Hepatic stellate cell (primary cell): Measurements from ENCODE around the gene FBXO39.
A peak's percentile ranks its signal among the peaks of the same experiment; 100 is the strongest.
"Not testable (repeated sequence)": the region's sequence is repeated elsewhere in the genome, so short reads cannot be mapped to it uniquely, and the experiment has no call there.

Source experiments
- DNase-seq: peaks from one replicate; pipeline ENCODE4 v3.0.0; 2011; ENCODE audit warnings: low spot score

The FBXO39 gene

DNA sequence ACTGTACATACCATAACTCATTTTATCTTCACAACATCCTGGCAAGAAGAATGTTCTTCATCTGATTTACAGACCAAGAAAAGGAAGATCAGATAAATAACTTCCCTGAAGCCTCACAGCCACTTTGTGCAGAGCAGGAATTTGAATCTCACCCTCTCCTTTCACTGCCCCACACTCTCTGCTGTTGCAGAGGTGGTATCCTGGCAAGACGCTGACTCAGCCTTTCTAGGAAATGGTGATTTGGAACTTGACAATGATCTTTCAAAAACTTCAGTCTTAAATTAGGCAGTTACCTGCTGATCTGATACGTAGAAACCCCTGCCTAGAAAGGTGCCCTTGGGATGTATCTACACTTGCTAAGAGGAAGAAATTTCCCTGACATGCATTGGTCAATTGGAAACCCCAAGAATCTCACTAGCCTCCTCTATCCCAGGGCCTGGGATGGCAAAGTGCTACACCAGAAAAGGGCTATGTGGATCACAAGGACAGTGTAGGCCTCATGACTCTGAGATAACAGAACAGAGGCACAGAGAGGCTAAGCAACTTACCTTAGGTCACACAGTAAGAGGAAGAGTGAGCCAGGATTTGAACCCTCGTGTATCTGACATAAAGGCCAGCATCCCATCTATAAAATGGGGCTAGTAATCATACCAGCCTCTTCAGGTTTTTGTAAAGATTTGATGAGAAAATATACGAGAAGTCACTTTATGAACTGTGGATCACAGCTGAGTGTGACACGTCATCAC is 17.9 kb downstream of the FBXO39 start:
- DNase-seq: no peak

DNA sequence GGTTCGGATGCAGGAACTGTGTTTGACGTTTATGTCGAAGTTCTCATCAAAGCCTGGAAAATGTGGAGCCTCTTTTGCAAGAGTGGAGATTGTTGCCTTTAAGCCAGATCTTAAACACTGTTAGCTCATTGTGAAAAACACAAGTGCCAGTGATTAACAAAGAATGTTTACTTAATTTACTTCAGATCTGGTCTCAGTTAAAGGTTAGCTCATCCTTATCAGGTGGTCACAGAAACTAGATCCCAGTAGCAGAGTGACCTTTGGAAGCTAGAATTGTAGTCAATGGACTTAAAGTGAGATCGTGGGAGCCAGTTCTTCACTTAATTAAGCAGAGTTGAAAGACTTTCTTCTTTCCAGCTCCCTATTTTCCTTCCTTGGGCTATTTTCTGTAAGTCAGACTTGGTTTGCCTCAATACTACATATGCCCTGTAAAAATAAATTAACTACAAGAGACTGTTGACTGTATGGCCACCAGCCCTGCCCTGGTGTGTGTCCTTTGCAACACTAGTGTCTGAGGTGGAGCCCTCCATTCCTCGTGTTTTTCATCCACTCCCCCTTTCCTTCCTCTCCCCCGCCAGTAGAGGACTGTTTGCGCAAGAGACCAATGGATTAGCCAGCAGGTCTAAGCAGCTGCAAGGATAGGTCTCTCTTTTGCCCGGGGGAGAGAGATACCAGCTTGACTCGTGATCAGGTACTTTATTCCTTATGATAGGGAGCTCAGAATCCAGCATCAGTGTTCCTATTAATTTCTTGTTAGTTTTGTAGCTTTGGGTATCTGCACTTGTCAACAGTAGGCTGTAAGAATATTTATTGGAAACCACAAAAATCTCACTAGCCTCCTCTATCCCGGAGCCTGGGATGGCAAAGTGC is 20.2 kb downstream of the FBXO39 start:
- DNase-seq: no peak

DNA sequence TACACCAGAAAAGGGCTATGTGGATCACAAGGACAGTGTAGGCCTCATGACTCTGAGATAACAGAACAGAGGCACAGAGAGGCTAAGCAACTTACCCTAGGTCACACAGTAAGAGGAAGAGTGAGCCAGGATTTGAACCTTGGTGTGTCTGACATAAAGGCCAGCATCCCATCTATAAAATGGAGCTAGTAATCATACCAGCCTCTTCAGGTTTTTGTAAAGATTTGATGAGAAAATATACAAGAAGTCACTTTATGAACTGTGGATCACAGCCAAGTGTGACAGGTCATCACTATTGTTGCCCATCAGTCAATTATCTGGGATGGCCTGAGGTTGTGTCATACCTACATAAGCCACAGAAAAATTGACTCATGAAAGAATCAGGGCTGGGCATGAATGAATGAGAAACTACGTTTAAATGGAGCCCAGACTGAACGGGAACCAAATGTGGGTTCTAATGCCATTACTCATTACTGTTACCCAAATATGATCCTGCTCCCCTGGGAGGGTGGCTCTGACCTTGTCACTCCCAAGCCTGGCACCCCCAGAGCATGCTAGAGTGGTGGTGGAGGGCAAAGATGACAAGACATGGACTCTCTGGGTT is 21.0 kb downstream of the FBXO39 start:
- DNase-seq: no peak

DNA sequence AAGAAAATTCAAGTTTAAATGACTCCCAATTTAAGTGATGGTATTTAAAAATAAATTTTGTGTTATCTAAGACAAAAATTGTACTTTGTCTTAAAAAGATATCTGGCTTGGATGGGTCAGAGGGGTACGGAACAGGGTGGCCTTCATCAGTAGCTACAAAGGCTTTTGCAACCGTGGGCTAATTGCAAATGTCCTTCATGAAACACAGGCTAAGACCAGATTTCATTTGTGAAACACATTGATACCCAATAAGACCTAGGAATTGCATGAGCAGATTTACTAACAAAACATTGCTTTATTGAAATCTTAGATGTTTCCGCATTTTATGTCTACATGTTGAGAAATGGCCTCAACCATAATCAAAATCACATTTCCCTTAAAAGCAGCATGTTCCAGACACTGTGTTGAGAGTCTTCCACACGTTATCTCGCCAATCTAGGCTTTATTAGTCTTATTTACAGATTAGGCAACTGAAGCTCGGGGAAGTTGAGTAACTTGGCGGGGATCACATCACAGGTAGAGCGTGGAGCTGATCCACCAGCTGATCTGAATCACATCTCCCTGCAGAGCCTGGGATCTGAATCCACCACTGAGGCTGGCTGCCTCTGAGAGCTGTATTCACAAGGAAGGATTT is 21.8 kb downstream of the FBXO39 start:
- DNase-seq: no peak

DNA sequence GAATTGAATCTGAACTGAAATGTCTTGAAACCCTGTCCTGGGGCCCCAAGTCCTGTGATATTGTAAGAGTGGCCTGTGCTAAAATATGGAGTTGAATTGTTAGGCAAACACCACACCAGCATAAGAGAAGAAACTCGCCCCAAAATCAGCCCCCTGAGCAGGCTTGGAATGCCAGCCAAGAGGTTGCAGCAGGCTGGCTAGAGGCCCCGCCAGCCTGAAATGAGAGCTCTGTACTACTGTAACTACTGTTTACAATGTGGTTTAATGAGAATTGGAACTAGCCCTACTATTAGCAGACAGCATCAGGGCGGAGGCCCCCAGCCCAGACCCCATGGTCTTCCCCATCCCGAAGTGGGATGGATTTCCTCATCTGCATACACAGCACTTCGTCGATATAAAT is 23.7 kb downstream of the FBXO39 start:
- no peak for DNase-seq

DNA sequence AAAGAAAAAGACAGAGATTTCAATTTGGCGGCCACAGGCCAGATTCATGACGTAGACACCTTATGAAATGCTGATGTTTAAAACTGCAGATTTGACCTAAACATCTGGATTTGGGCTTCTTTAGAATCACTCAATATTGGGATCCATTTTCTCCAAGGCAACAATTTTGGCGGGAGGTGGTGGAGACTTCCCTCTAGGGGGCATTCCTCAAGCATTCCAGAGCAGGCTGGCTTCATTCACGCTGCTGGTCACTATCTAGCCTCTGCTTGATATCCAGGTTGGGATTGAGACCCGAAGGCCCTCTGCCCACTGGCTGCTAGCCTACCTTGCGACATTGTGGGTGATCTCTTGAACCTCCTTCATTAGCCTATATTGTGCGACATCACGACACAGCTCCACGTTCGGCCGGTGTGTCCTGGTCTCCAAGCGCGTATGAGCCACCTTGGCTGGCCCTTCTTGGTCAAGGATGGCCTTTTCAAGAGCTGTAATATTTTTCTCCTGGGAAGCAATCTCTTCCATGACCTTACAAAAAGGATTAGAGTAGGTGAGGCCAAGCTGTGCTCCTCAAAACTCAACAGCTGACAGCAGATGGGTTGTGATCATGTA is 24.5 kb downstream of the FBXO39 start:
- DNase-seq: no peak

DNA sequence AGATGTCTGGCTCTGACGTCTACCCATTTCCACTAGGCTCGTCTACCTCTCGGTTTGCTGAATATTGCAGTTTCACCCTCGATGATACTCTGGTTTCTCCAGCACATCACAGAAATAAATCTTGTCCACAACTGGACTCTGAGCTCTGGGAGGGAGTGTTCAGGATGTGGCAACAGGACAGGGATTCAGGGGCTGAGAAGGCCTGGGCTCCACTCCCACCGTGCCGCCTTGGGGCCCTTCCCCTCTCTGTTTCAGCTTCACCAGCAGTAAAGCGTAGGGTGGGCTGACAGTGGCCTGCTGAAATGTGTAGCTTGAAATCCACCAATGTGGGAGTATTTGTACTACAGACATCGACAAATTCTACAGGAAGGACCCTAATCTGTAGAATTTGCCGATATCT is 35.5 kb downstream of the FBXO39 start:
- no peak for DNase-seq

DNA sequence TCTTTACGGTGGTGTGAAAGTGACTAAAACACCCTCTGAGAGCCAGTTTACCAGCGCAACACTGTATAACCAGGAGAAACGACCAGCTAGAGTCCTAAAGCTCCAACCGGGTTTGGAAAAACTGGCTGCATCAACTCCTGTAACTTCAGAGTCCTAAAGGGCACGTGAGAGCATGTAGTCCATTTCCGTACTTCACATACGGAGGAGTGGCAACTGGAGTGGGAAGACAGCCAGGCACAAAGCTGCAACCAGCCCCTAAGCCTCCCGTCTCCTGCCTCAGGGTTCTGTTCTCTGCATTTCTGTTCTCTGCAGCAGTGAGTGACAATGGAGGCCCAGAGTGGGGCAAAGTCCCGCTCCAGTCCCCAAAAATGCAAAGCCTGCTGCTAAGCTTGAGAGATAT is 36.3 kb downstream of the FBXO39 start:
- no peak for DNase-seq

DNA sequence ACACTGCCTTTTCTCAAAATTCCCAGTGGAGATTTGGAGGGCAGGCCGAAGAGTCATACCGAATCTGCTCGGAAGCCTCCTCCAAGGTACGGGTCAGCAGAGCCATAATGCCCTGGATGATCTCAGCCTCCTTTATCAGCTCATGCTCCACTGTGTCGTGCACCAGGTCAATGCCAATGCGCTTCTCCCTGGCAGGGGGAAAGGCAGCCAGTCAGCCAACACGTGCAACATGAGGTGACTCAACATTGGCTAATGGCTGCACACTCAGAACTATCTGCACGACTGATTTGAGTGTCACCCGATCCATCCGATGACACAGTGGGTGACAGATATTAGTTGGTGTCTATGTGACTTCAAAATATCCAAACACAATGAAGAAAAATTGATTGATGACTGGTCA is 39.8 kb downstream of the FBXO39 start:
- DNase-seq: no peak

DNA sequence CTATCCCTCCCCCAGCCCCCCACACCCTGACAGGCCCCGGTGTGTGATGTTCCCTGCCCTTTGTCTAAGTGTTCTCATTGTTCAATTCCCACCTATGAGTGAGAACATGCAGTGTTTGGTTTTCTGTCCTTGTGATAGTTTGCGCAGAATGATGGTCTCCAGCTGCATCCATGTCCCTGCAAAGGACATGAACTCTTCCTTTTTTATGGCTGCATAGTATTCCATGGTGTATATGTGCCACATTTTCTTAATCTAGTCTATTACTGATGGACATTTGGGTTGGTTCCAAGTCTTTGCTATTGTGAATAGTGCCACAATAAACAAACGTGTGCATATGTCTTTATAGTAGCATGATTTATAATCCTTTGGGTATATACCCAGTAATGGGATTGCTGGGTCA is 40.4 kb downstream of the FBXO39 start:
- not testable (repeated sequence) for DNase-seq

DNA sequence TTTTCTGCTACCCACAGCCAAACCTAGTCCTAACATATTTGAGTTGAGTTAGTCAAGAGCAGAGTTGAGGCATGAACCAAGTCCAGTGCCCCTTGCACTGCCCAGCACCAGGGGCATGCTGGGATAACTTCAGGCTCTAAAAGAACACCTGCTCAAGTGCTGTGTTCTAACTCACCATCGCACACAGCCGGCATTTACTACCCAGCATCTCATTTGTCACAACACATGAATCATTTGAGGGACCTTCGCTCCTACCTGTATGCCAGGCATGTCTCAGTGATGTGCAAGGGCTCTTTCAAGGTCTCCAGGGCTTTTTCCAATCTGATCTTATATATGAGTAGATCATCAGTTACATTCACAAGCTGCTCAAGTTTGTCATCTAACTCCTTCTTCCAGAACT is 42.9 kb downstream of the FBXO39 start:
- DNase-seq: no peak

DNA sequence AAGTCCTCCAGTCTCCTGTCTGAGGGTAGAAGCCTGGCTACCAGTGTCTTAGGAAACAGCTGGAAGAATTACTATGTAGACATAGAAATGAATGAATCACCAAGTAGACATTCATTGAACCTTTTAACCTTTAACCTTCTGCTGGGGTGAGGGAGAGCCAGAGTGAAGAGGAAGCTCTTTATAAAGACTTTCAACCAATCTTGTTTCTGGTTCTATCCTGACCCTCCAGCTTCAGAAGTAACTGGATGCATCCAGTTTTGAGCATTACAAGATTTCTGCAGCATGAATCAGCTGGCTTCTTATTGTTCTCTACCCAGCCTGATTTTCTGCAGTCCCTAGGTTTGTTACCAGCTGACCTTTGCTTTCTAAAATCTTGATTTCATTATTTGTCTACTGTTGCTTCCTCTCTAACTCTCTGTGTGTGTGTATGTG is 47.0 kb downstream of the FBXO39 start:
- DNase-seq: no peak

DNA sequence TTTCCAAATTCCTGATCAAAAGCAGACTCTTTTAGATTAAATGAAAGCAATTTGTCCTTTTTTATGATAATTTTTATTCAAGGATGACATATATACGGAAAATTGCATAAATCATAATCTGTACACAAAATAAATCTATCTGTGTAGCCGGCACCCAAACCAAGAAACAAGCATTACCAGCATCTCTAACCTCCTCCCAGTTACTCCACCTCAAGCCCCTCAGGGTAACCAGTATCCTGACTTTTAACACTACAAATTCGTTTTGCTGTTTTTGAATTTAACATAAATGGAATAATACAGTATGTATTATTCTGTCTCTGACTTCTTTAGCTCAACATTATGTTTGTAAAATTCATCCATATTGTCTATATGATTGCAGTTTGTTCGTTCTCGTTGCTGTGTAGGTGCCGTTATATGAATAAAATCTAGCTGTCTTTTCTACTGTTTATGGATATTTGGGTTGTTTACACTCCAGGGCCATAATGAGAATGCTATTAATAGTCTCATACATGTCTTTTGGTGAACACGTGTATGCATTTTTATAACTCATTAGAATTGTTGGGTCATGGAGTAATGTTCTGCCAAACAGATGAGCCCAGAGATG is 54.5 kb downstream of the FBXO39 start:
- DNase-seq: no peak

DNA sequence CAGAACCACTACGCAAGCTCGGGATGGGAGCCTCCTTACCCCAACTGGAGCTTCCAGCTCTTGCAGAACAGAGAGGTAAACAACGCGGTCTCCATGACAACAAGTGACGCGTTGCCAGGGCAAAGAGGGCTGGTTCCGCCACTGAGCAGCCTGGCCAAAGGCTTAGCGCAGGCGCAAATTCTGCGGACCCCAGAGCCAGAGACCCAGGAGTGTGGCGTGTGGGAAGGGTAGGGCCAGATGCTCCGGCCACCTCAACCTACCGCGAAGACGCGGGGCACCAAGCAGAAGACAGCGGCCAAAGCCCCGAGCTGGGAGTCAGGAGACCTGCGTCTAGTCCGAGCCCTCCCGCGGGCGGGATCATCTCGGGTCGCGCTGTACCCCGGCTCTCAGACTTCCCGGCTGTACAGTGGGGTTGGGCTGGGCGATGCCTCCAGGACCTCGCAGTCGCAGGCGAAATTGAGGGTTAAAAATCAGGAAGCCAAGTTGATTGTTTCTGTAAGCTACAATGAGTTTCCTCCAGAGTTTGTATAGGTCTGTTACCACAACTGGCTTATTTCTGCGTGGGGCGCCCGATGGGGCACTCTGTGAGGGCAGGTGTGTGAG is 55.7 kb downstream of the FBXO39 start, which contains the start of gene TEKT1:
Gene TEKT1, minus strand, starts transcription at position 69 of the 603 bp plus-strand sequence. CDS start 1,353 bp downstream, outside the sequence.
- DNase-seq: peak; percentile 20
